Activated CD4-positive, alpha-beta T cell treated with anti-CD3 and anti-CD28 coated beads, Interleukin-10, Interleukin-2, amounts not matched to agents 100 ng/mL and 50 ng/mL, durations not matched to agents 16 hours and 8 hours (primary cell): ENCODE measurements around the gene ACSF2.

Experiments
- DNase-seq: peaks from one replicate; pipeline ENCODE4 v3.0.0-alpha.2; 2020

The ACSF2 gene

DNA sequence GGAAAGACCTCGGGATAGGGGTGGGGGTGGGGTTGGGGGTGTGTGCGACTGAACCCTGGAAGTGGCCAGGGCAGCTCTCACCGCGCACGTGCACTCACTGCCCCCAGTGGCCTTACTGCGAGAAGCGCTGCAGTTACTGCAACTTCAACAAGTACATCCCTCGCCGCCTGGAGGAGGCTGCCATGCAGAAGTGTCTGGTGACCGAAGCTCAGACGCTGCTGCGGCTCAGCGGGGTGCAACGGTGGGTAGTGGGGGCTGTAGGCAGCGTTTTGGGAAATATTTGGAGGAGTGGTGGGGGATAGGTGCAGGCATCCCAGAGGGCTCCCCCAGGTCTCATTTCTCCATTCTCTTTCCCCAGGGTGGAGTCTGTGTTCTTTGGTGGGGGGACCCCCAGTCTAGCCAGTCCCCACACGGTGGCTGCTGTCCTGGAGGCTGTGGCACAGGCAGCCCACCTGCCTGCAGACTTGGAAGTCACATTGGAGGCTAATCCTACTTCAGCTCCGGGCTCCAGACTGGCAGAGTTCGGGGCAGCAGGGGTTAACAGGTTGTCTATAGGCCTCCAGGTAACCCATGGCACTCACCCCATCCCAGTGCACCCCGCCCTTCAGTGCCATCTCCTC is 53.6 kb downstream of the ACSF2 start:
- DNase-seq: peak; percentile 82

- DNase-seq: no peak
Observed at GRCh38 chr17:50480142-50480764, 54.2 kb downstream of the ACSF2 start.

- DNase-seq: no peak
Observed at GRCh38 chr17:50480854-50481490, 55.0 kb downstream of the ACSF2 start.

GRCh38 chr17:50481648-50482047 is 55.6 kb downstream of the ACSF2 start:
- DNase-seq: no peak

- DNase-seq: no peak
Observed at GRCh38 chr17:50482110-50482509, 56.1 kb downstream of the ACSF2 start.

GRCh38 chr17:50482516-50482915 is 56.5 kb downstream of the ACSF2 start:
- DNase-seq: peak; percentile 87

- no peak for DNase-seq
Observed at GRCh38 chr17:50483266-50483665, 57.2 kb downstream of the ACSF2 start.

DNA sequence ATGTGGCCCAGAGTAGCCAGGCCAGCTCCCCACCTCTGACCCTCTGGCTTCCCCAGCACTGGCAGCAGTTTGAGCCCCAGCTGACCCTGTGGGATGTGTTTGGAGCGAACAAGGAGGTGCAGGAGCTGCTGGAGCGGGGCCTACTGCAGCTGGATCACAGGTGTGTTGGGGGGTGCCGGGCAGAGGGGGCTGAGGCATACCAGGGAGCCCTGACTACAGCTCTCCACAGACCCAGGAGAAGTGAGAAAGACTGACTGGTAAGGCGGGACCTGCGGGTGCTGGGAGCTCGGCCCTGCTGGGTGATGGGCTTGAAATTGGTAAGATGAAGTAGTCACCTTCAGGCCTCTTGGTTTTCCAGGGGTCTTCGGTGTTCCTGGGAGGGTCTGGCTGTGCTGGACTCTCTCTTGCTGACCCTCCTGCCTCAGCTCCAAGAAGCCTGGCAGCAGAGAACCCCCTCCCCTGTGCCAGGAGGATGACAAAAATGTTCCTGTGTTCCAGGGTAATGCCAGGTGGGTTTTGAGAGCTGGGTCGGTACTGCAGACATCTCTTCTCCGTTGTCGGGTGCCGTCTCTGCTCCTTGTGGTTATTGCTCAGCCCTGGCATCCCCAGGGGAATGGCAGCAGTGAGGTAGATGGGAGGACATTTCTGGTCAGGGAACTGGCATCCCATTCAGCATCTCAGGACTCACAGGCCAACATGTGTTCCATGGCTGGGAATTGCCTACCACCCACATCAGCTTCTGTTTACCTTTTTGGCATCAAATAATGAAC is 58.6 kb downstream of the ACSF2 start:
- DNase-seq: no peak

DNA sequence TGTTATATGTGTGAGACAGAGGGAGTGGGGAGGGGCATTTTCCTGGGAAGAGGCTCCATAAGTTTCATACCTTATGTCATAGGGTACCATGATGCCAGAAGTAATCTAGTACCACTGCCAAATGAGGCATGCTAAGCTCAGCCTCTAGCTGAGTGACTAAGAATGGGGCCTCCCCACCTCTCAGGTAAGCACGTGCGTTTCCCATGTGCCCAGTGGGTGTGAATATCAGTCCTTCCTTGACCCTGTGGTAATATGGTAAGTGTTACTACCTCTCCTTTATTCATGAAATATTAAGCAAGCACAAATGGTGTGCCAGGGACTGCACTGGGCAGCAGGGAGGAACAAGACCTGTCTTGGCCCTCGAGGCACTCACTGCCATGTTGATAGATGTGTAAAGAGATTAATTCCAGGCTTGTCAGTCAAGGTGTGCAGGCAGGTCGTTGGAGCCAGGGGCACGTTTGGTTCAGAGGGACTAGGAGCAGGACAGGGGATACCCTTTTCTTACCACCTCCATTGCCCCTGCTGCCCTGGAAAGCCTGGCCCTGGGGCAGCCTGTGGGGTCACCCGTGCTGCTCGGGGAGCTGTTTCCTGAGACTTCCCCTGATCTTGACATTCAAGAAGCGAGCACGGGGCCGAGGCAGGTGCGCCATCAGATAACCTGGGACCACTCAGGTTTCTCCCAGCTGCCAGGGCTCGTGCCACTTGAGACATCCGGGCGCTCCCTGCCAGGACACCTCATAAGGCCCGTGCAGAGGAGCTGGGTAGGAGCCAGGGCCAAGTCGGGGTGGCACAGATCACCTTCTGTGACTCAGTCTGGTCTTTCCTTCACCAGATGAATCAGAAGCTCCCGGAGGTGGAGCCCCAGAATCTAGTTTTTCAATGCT is 61.4 kb downstream of the ACSF2 start:
- no peak for DNase-seq

GRCh38 chr17:50488880-50489279 is 62.9 kb downstream of the ACSF2 start:
- DNase-seq: no peak

- no peak for DNase-seq
Observed at GRCh38 chr17:50491505-50491904, 65.5 kb downstream of the ACSF2 start.

- DNase-seq: no peak
Observed at GRCh38 chr17:50492214-50492613, 66.2 kb downstream of the ACSF2 start.

DNA sequence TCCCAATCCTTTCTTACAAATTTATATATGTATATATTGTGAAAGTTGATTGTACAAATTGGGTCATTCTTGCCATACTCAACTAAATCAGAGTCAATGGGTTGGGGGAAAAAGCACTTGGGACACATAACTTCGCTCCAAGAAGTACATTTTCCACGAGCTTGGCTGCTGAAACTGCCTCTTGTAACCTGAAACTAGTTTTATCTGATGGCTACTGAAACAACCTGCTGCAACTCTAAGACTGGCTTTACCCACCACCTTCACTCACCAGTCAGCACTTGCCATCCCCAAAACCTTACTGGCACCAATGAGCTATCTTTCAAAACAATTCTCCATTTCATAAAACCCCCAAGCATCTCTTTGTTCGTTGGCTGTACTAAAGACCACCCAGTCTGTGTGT is 67.7 kb downstream of the ACSF2 start:
- no peak for DNase-seq

DNA sequence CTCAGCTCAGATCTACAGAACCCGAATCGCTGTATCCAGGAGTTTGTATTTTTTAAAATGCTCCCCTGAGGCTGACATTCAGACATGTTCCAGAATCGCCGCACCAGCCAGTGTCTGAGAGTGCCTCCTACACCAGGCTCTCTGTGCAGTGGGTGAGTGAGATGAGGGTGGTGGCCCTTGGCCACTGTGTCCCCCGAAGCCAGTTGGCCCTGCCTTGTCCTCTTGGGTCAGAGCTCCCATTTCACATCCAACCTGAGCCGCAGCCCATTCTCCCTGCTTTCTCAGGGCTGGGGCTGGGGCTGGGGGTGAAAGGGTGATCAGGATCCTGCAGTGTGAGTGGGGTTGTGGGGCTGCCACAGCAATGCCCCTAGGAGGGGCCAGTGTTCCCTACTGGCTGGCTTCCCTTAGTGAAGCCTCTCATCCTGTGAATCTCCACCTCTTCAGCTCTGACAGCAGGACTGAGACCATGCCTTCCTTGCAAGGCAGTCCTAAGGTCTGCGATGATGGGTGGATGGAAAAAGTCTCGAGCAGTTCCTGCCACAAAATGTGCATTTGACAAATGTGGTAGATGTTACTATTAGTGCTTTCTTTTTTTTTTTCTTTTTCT is 69.3 kb downstream of the ACSF2 start:
- no peak for DNase-seq

DNA sequence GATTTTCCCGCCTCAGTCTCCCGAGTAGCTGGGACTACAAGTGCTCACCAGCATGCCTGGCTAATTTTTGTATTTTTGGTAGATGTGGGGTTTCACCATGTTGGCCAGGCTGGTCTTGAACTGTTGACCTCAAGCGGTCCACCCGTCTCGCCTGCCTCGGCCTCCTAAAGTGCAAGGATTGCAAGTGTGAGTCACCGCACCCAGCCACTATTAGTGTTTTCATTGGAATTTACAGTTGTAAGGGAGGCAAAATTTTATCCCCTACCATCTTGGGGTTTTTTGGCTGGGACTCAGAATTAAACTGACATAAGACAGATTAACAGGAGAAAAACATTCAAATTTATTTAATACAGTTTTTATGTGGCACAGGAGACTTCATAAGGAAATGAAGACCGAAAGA is 69.9 kb downstream of the ACSF2 start:
- DNase-seq: no peak

GRCh38 chr17:50498021-50498874 is 72.2 kb downstream of the ACSF2 start:
- DNase-seq: no peak

DNA sequence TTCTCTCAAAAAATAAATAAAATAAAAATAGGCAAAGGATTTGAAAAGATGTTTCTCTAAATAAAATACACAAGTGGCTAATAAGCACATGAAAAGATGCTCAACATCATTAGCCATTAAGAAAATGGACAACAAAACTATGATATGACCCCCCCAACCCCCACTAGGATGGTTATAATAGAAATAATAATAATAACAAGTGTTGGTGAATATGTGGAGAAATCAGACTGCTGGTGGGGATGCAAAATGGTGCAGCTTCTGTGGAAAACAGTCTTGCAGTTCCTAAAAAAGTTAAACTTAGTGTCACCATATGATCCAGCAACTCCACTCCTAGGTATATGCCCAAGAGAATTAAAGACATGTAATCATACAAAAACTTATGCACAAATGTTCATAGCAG is 73.3 kb downstream of the ACSF2 start:
- DNase-seq: no peak

GRCh38 chr17:50499721-50500120 is 73.7 kb downstream of the ACSF2 start:
- no peak for DNase-seq

- peak; percentile 35 for DNase-seq
Observed at GRCh38 chr17:50501054-50501453, 75.0 kb downstream of the ACSF2 start.

GRCh38 chr17:50502301-50502990 is 76.4 kb downstream of the ACSF2 start:
- DNase-seq: no peak
